ENCODE measurements around the gene AXDND1.
A peak's percentile ranks its signal among the peaks of the same experiment; 100 is the strongest.
"Not testable (repeated sequence)": the region's sequence is repeated elsewhere in the genome, so short reads cannot be mapped to it uniquely, and the experiment has no call there.

Gene AXDND1

GRCh38 chr1:179365342-179366092, at the start of gene AXDND1:
Gene AXDND1 (plus strand): TSS chr1:179365971. CDS start chr1:179366510, 539 bp downstream.
- FAIRE-seq: peak; percentile 16

DNA sequence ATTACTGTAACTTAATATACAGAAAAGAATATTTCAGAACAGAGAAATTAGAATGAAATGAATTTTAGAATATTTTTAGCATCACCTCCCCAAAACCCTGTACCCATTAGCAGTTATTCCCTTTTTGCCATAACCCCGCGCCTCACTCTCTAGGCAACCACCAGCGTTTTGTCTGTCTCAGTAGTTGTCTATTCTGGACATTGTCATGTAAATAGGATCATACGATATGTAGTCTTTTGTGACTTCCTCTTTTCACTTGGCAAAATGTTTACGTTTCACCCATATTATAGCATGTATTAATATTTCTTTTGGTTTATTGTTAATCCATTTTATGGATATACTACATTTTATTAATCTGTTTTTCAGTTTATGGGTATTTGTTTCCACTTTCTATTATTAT, 47.3 kb upstream of the AXDND1 start:
- no peak for FAIRE-seq

DNA sequence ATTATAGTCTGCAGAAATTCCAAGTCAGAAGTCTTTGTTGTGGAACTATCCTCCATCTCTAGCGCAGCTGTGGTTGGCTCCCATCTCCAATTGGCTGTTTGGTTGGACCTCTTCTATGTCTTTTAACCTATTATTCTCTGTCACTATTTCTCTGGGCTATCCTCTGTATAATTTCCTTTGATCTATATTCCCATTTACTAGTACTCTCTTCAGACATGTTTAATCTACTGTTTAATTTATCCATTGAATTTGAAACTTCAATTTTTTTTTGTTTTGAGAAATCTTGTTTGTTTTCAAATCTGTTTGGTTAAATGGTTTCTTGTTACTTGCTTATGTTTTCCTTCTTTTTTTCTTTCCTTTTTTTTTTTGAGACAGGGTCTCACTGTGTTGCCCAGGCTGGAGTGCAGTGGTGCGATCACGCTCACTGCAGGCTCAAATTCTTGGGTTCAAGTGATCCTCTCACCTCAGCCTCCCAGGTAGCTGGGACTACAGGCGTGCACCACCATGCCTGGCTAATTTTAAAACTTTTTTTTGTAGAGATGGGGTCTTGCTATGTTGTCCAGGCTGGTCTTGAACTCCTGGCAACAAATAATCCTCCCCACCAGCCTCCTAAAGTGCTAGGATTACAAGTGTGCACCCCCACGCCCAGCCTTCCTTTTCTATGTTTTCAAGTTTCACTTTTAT, 44.1 kb upstream of the AXDND1 start:
- no peak for FAIRE-seq

GRCh38 chr1:179322557-179322956, 43.2 kb upstream of the AXDND1 start:
- FAIRE-seq: no peak

GRCh38 chr1:179323436-179323835, 42.3 kb upstream of the AXDND1 start:
- no peak for FAIRE-seq

- no peak for FAIRE-seq
Measured at GRCh38 chr1:179325836-179326235, 39.9 kb upstream of the AXDND1 start.

DNA sequence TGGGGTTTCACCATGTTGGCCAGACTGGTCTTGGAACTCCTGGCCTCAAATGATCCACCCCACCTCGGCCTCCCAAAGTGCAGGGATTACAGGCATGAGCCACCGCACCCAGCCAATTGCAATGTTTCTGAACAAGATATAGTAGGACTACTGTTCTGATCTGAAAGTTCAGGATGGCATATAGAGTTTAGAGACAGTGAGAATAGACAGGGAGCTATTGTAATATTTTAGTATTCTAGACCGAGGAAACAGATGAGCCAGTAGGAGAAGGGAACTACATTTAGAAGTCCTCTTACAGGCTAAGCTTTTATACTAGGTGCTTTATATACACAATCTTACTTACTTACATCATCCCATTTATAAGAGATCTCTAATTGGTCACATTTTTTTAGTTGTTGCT, 39.0 kb upstream of the AXDND1 start:
- no peak for FAIRE-seq

DNA sequence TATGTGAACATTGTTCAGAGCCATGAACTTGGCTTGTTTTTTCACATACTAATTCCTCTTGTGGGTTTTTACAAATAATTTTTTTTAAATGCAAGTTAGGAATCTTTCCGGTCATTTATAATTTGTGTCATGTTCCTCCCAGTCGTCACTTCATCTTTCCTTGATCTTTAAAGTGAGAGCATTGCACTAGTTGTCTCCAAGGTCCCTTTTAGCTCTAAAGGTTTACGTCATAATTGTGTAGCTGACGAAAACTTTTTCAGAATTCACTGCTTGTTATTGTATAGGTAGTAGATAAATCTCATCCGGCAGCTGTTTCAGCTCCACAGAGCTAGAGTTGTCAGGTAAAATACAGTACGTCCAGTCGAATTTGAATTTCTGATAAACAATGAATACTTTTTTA, 38.6 kb upstream of the AXDND1 start:
- FAIRE-seq: no peak

- no peak for FAIRE-seq
Measured at GRCh38 chr1:179327679-179328078, 38.1 kb upstream of the AXDND1 start.

DNA sequence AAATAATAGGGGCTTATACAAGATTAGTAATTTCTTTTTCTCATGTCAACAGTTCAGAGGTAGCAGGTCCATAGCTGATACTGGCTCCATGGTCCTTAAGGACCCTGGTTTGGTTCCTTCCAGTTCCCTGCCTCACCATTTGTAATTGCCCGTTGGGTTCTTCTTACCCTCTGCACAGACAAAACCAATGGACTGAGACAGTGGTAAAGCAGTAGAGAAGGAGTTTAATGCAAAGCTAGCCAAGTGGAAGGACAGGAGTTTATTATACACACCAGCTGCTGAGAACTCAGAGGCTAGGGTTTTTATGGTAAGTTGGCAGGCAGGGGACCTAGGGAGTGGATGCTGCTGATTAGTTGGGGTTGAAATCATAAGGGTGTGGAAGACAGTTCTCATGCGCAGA, 35.9 kb upstream of the AXDND1 start:
- FAIRE-seq: no peak

- FAIRE-seq: no peak
Measured at GRCh38 chr1:179334440-179334839, 31.3 kb upstream of the AXDND1 start.

GRCh38 chr1:179337288-179337687, 28.5 kb upstream of the AXDND1 start:
- no peak for FAIRE-seq

DNA sequence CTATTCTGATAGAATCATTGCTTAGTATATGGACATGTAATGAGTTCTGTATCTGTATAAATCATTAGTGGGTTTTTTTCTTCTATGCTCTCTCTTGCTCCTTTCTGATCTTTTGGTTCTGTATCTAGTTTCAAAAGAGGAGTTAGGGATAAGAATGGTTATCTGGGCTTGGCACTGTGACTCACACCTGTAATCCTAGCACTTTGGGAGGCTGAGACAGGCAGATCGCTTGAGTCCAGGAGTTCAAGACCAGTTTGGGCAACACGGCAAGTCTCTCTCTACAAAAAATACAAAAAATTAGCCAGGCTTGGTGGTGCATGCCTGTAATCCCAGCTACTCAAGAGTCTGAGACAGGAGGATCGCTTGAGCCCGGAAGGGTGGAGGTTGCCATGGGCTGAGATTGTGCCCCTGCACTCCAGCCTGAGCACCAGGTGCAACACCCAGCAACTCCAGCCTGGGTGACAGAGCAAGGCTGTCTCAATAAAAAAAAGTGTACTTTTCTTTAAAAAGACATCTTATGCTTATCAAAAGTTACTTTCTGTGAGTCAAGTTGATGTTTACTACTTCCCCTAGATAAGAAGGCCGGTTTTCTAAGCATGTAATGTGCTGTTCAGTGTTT, 27.7 kb upstream of the AXDND1 start:
- no peak for FAIRE-seq

- no peak for FAIRE-seq
Measured at GRCh38 chr1:179340918-179341317, 24.9 kb upstream of the AXDND1 start.

- no peak for FAIRE-seq
Measured at GRCh38 chr1:179341943-179342547, 23.7 kb upstream of the AXDND1 start.

DNA sequence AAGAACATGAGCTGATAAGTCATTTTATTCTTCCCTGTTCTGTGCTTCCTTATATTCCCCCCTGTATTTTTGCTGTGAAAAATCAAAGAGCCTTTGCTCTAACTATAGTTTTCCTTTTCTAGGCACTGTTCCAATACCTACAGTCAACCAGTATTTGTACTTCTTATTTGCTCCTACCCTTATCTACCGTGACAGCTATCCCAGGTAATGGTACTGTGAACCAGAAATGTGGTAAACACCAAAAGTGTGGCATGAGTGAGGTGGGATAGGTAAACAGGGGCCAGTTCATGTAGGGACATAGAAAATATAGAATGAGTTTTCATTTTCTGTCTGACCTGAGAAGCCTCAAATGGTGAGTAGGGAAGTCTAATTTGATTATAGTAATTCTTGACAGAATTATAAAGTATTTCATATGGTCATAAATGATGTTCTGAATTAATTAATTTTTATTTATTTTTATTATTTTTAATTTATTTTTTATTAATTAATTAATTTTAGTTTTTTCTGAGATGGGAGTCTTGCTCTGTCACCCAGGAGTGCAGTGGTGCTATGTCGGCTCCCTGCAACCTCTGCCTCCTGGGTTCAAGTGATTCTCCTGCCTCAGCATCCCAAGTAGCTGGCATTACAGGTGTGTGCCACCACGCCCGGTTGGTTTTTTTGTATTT, 22.9 kb upstream of the AXDND1 start:
- FAIRE-seq: no peak

- FAIRE-seq: no peak
Measured at GRCh38 chr1:179351281-179351680, 14.5 kb upstream of the AXDND1 start.

- no peak for FAIRE-seq
Measured at GRCh38 chr1:179352236-179352635, 13.5 kb upstream of the AXDND1 start.

- FAIRE-seq: no peak
Measured at GRCh38 chr1:179353546-179353945, 12.2 kb upstream of the AXDND1 start.

DNA sequence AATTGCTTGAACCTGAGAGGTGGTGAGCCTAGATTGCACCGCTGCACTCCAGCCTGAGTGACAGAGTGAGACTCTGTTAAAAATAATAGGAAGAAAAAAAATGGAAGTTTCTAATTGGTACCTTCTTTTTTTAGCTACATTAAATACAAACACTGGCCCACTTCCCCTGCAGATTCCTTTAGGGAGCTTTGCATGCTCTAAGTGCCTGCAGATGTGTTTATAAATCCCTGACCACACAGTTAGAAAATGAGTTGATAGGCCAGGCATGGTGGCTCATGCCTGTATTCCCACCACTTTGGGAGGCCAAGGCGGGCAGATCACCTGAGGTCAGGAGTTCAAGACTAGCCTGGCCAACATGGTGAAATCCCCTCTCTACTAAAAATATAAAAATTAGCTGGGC, 4.1 kb upstream of the AXDND1 start:
- FAIRE-seq: not testable (repeated sequence)

DNA sequence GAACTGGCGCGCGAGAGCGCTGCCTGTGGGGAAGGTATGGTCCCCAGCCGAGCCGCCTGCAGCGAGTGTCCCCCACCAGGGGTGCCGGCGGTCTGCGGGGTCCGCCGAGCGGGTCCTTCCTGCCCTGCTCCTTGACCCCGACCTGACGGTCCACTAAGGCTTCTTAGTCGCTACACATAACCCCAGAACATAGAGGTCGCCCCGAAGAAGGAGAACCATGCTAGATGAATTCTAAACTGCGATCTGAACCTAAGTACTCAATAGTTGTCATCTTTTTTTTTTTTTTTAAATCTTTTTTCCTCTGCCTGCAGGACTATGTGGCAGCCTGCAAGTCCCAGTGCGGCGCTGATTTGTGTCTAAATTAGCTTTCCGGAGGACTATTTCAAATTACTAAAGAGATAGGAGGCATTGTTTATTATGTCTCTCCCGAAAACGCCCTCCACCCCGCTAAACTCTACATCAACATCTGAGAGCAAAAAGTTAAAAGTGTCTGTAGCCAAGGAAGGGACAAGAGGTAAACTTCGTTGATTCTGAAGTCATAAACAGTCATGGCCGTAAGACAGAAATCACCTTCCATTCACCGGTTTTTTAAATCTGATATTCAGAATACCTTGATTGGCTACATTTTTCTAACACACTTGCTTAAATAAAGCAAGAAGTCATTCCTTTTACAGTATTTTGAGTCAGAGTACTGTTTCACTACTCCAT, 476 bp downstream of the AXDND1 start:
- FAIRE-seq: no peak

DNA sequence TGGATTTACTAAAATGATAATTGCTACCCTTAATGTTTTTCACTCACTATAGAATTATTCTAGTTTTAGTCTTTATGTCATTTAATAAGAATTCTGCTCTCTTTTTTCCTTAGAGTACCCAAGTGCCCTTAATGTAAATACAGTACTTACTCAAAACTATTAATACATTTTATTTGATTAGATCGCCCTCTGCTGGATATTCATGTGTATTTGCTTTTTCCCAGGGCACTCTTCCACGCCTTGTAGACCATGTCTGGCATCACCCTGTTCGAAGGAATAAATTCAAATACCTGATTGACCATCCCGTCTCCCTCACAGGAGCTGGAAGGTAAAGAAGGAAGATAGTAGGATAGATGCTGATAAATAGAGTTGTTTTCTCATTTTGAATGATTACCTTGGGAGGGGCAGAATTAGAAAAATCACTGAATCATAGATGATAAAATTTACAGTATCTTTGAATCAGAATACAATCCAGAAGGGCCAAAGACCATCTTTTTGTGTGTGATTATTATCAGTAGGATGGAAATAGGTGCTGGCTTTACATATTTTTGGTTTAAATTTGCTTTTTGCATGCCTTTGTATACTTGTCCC, 4.1 kb downstream of the AXDND1 start:
- peak; percentile 97 for FAIRE-seq
